ENCODE measurements around the gene BAZ2A.
"Not testable (repeated sequence)": the region's sequence is repeated elsewhere in the genome, so short reads cannot be mapped to it uniquely, and the experiment has no call there.

The BAZ2A gene

GRCh38 chr12:56593909-56594621, 36.1 kb downstream of the BAZ2A start:
- DNase-seq (ENCODE audit: low spot score): peak; percentile 65

- DNase-seq (ENCODE audit: low spot score): no peak
Measured at GRCh38 chr12:56591961-56592360, 38.2 kb downstream of the BAZ2A start.

DNA sequence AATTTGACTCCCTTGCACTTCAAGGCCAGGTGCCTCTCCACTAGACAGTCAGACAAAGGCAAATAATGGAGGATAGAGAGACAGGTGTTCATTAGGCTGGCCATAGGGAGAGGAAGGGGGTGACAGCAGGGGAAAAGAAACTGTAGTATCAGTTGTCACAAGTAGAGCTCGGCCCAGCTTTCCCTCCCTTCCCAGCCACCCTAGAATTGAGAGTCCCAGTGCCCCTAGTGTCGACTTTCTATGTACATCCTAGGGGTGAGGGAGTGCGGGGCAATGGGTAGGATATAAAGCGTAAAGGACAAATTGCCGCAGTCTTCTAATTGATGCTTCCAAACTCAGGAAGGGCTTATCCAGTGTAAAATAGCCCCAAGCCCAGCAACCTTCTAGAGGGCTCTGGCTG, 39.0 kb downstream of the BAZ2A start:
- no peak for DNase-seq (ENCODE audit: low spot score)

GRCh38 chr12:56590237-56590830, 39.8 kb downstream of the BAZ2A start:
- DNase-seq (ENCODE audit: low spot score): peak; percentile 27

DNA sequence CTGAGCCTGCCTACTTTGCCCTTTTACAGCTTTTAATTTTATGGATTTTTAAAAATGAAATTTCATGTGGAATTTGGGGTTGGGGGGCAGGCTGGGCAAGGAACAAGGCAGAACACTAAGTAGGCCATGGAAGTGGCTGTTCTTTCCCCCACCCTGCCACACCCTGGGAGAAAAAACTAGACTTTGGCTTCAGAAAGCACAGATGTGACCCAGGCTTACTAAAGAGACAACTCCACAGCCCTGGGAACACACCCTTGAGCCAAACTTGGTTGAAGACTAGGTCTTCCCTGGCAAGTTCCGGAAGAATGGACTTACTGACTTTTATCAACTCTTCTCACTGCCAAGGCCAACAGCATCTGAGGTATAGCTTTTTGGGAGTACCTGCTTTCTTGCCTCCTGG, 40.3 kb downstream of the BAZ2A start:
- DNase-seq (ENCODE audit: low spot score): no peak

DNA sequence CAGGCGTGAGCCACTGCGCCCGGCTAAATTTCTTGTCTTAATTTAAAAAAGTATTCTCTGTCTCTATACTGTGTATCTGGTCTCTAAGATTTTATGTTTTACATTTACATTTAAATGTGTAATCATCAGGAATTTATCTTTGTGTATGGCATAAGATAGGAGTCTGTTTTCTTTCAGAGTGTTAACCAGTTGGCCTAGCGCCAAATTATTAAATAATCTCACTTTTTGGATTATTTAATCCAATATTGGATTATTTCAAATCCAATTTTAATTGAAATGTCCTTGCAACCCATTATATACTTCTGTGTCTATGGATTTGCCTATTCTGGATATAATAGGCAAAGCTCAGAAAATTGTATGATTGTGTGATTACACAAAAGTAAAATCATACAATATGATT, 45.0 kb downstream of the BAZ2A start:
- DNase-seq (ENCODE audit: low spot score): no peak

- DNase-seq (ENCODE audit: low spot score): peak; percentile 57
Measured at GRCh38 chr12:56581418-56582145, 48.5 kb downstream of the BAZ2A start.

- DNase-seq (ENCODE audit: low spot score): no peak
Measured at GRCh38 chr12:56578983-56579546, 51.1 kb downstream of the BAZ2A start.

GRCh38 chr12:56577248-56577647, 52.9 kb downstream of the BAZ2A start:
- DNase-seq (ENCODE audit: low spot score): not testable (repeated sequence)

- no peak for DNase-seq (ENCODE audit: low spot score)
Measured at GRCh38 chr12:56574210-56574609, 55.9 kb downstream of the BAZ2A start.

DNA sequence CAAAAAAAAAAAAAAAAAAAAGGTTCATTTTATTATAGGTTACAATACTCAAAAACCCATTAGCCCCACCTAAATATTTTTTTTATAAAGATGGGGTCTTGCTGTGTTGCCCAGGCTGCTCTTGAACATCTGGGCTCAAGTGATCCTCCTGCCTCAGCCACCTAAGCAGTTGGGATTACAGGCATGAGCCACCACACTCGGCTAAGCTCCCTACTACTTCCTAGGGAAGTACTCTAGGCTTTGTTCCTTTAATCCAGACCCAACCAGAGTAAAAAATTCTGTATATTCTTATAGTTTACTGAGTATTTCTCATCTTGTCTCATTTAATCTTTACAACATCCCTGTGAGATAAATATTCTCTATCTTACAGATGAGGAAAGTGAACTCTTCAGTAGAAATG, 57.8 kb downstream of the BAZ2A start:
- no peak for DNase-seq (ENCODE audit: low spot score)

- DNase-seq (ENCODE audit: low spot score): no peak
Measured at GRCh38 chr12:56571121-56571520, 59.0 kb downstream of the BAZ2A start.

DNA sequence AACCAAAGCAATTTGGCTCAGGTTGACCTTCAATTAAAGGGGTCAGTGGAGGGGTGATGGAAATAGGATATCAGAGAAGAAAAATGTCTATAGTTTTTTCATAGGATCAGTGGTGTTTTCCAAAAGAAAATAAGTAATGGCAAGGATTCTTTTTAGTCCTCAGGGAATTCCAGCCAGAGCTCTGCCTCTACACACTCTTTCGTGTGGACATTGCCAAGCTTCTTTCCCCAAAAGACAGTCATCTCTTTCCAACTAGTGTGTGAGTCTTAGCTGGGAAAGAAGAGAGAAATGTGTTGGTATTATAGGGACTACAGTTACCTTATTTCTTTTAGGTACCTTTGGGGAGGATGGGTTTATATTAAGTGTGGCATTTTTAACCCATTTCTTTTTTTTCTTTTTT, 62.0 kb downstream of the BAZ2A start:
- no peak for DNase-seq (ENCODE audit: low spot score)

GRCh38 chr12:56565510-56566101, 64.5 kb downstream of the BAZ2A start:
- DNase-seq (ENCODE audit: low spot score): no peak

DNA sequence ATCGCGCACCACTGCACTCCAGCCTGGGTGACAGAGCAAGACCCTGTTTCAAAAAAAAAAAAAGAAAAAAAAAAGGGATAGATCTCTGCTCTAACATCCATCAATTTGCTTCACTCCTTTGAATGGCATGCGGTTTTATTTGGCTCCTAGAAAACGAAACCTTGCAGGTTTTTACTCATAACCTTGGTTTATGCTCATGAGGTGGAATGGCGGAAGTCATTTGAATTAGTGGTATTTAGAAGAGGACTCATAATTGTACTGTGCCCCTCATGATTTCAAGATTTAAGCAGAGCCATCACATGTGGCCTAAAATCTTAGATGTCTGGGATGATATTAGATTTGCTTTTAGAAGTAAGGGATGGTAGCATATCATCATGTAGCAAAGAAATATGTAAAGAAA, 79.1 kb downstream of the BAZ2A start:
- no peak for DNase-seq (ENCODE audit: low spot score)

GRCh38 chr12:56546680-56547079, 83.4 kb downstream of the BAZ2A start:
- no peak for DNase-seq (ENCODE audit: low spot score)
